Epithelial cell of proximal tubule (primary cell): ENCODE measurements around the gene RGS14. TPM values are rescaled to one million over a fixed set of nuclear protein-coding genes. Genes with fewer than 3 reads are reported as not detected.

Experiments used
- DNase-seq: peaks from one replicate; pipeline ENCODE4 v3.0.0-alpha.2; 2011; ENCODE audit warnings: low read depth
- H3K4me3 ChIP-seq: 2 replicates; pipeline ENCODE4 v1.5.1; 2011; ENCODE audit warnings: low read depth, mild to moderate bottlenecking, low read length
- CTCF ChIP-seq: conservative IDR thresholded peaks from 2 replicates; pipeline ENCODE4 v1.5.1; 2012; ENCODE audit warnings: low read depth, mild to moderate bottlenecking, low read length
- total RNA-seq: library from RNA; depleted of rRNA; stranded (reverse); fragments of >200 nt; gene quantifications from 2 replicates; pipeline ENCODE4 v1.2.3, GENCODE V29; 2015

RGS14 gene
- total RNA-seq: 17.1 and 19.6 TPM in 2 replicates

- H3K4me3 ChIP-seq: no peak within 1 kb of the TSS
- DNase-seq: no peak
- TF ChIP-seq CTCF: no peak
These were observed at the start of gene RGS14 for GRCh38 chr5:177357459-177358351. Gene RGS14, plus strand, starts transcription at chr5:177357924. Its CDS starts 101 bp downstream, at chr5:177358025.

- TF ChIP-seq CTCF: no peak
- DNase-seq: no peak
- no peak overlapping the region for H3K4me3 ChIP-seq
These were observed 49.0 kb upstream of the RGS14 start for GRCh38 chr5:177308740-177309139.

- no peak for DNase-seq
- no peak overlapping the region for H3K4me3 ChIP-seq
- TF ChIP-seq CTCF: peak; percentile 96
These were observed 48.2 kb upstream of the RGS14 start for GRCh38 chr5:177309351-177310191.

- no peak for DNase-seq
- peak overlapping the region; percentile 65 for H3K4me3 ChIP-seq
- no peak for TF ChIP-seq CTCF
These were observed 47.4 kb upstream of the RGS14 start for GRCh38 chr5:177310332-177310731.

GRCh38 chr5:177310757-177311391, 46.9 kb upstream of the RGS14 start:
- DNase-seq: no peak
- TF ChIP-seq CTCF: no peak
- peak overlapping the region; percentile 65 for H3K4me3 ChIP-seq

- no peak for TF ChIP-seq CTCF
- DNase-seq: no peak
- peak overlapping the region; percentile 65 for H3K4me3 ChIP-seq
These were observed 46.4 kb upstream of the RGS14 start for GRCh38 chr5:177311392-177311722.
